GM21529 (cell line): ENCODE results near the gene ITPR2.
A peak's percentile ranks its signal among the peaks of the same experiment; 100 is the strongest.
"Not testable (repeated sequence)": the region's sequence is repeated elsewhere in the genome, so short reads cannot be mapped to it uniquely, and the experiment has no call there.

Experiments
- ATAC-seq: cut with Tn5 transposase; IDR thresholded peaks from one replicate; pipeline ENCODE4 v1.9.1; 2021; ENCODE audit not compliant: unreplicated experiment

ITPR2 gene

DNA sequence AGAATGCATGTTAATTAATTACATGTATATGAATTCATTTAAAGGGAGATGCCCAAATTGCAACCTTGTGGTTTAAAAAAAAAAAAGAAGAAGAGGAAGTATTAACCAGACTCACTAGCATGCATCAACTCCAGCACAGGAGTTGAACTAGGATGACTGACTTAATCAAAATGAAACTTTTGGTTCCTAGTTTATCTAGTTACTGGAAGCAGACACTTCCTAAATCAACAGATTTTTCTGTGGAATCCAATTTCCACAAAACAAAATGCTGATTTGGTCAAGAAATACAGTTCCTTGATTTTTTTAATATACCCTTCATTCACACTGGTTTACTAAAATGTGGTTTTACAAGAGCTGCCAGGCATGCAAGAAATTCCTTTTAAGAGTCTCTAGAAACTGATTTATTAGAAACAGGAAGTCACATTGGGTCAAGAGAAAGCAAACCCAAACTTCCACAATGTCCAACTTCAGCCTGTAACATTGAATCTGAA lies 41.6 kb downstream of the ITPR2 start:
- ATAC-seq = peak; percentile 81

- ATAC-seq = no peak
Observed at GRCh38 chr12:26790645-26790994, 42.4 kb downstream of the ITPR2 start.

DNA sequence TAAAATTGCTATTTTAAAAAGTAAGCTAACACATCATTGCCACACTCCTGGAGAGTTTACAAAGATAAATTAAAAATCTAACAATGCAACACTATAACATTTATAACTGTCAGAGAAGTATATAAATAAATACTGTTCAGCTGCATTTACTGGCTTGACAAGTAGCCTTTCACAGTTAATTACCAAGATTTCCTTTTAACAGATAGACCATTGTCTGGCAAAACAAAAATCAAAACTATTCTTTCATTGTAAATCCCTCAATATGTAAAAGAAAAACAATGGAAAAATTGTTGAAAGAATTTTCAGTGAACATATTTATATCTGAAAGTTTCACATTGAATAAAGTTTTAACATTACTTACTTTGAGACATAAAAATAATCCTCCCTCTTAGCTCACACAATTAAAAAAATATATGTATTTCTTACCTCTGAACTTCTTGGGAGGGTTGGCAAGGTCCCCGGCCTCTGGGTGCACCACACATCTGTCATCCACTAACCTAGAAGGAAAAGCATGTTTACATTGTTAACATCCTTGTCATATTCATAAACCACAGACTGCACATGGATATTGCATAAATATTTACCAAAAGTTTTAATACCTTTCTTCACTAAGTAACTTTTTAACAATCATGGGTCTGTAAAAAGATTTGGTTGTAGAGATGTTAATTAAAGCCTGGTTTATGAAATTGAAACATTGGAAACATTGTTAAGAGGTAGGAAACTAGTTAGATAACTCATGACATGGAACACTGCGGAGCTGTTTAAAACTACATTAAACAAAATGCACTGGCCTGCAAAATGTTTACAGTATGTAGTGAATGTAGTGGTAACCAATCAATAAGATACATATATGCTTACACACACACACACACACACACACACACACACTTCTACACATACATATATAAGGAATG lies 43.0 kb downstream of the ITPR2 start:
- no peak for ATAC-seq

GRCh38 chr12:26786865-26787514 lies 46.0 kb downstream of the ITPR2 start:
- ATAC-seq = no peak

GRCh38 chr12:26786491-26786864 lies 46.5 kb downstream of the ITPR2 start:
- no peak for ATAC-seq

GRCh38 chr12:26783816-26784379 lies 49.1 kb downstream of the ITPR2 start:
- ATAC-seq = not testable (repeated sequence)

- ATAC-seq = no peak
Observed at GRCh38 chr12:26783131-26783526, 49.9 kb downstream of the ITPR2 start.

DNA sequence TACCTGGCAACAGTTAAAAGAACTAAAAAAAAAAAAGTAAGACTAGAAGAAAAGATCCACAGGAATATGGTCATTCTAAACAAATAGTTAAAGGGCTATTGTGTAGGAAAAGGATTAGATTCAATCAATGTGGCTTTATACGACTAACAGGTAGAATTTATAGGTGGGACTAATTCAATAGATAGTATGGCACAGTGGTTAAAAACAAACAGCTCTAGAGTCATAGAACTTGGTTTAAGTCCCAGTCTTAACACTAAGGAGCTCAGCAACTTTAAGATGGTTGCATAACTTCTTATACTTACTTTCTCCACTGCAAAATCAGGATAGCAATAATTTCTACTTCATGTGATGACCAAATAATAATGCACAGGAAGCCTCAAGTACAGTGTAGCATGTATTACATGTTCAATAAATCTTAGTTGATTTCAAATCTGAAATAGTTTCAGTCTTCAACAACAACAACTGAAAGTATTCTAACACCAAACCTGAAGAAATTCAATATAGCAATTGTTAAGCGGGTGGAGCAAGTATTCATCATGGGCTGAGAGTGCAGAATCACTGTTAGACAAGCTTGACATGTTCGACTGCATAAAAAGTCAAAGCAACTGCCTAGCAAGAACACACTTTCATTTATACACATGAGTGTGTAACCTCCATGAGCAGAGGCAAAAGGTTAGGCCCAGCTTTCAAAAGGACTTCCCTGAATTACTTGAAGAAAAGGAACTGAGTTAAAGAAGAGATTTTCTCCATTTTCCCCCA lies 50.4 kb downstream of the ITPR2 start:
- ATAC-seq = no peak

DNA sequence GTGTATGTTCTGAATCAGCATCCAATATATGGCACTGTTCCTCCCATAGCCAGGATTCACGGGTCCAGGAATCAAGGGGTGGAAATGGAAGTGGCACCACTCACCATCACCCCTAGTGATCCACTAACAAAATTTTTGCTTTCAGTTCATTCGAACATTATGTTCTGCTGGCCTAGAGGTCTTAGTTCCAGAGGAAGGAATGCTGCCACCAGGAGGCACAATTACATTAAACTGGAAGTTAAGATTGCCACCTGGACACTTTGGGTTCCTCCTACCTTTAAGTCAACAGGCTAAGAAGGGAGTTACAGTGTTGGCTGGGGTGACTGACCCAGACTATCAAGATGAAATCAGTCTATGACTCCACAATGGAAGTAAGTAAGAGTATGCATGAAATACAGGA lies 52.3 kb downstream of the ITPR2 start:
- not testable (repeated sequence) for ATAC-seq

GRCh38 chr12:26778173-26778775 lies 54.7 kb downstream of the ITPR2 start:
- ATAC-seq = not testable (repeated sequence)

- ATAC-seq = no peak
Observed at GRCh38 chr12:26777236-26777635, 55.8 kb downstream of the ITPR2 start.

GRCh38 chr12:26775991-26776390 lies 57.0 kb downstream of the ITPR2 start:
- not testable (repeated sequence) for ATAC-seq

DNA sequence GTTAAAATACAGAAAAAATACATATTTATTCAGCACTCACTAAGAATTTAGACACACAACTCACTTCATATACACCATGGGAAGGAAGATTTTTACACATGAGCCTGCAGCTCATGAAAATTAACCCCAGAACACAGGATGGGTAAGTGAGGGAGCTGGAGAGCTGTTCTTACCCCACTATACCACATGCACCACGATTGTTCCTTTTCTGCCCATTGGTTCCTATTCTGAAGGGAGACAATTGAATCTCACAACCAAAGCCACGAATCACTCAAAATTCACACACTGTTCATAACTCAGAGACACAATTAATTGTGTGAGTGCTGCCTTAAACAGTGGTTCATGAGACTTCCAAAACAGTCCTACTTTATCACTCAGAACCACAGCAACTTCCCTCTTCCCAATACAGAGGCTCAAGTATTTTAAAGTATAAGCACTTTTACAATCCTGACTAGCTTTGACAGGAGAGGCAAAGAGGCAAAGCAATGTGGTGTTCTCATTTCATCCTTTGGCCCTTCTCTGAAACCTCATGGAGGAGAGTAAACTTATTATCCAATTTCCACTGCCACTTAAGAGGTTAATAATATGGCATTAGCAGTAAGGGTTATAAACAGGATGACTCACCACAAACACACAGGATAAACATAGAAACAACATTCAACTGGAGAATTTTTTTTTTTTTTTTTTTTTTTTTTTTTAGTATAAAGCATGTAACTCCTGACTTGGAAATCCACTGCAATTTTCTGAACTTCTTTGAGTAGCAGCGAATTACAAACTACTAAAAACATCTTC lies 59.5 kb downstream of the ITPR2 start:
- ATAC-seq = no peak

DNA sequence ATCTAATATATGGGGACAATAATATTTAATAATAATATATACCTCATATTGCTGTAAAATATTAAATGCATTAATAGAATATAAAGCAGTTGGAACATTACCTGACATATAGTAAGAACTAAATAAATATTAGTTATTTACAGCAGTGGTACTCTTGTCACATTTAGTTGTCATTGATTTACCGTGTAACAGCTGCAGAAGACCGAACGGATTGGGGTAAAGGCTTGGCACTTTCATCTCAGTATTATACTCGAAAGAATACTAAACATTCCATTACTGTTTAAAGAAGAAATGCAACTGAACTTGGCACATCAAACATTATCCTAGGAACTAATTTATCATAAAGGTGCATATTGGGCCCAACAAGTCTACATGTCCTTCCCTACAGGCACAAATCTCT lies 61.1 kb downstream of the ITPR2 start:
- no peak for ATAC-seq

GRCh38 chr12:26770239-26771070 lies 62.5 kb downstream of the ITPR2 start:
- no peak for ATAC-seq

DNA sequence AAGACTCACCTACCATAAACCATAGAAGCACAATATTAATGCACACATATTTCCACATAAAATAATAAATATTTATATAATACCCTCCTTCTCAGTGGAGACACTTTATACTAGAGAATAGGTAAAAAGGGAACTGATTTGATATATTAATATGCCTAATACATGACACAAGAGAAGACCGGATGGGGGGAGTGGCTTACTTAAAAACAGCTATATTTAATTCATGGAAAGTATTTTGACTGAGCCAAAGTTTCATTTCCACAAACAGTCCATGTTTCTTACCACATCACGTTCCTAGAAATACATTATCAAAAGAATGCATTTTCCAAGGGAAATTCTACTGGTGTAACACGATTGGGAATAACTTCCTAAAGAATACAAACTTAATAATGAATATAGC lies 63.4 kb downstream of the ITPR2 start:
- ATAC-seq = no peak

GRCh38 chr12:26768611-26769603 lies 64.1 kb downstream of the ITPR2 start:
- ATAC-seq = peak; percentile 58

- ATAC-seq = no peak
Observed at GRCh38 chr12:26767865-26768264, 65.1 kb downstream of the ITPR2 start.
